HCT116 (cell line): ENCODE measurements around the gene PCSK2.

Source experiments
- ATF3 ChIP-seq: IDR thresholded peaks from 2 replicates; pipeline ENCODE4 v1.6.1; 2012
- CBX3 ChIP-seq: IDR thresholded peaks from 2 replicates; pipeline ENCODE4 v1.6.1; 2012; ENCODE audit warnings: low read depth
- CEBPB ChIP-seq: IDR thresholded peaks from 2 replicates; pipeline ENCODE4 v1.6.1; 2012; ENCODE audit warnings: low read depth
- CTCF ChIP-seq, 3 experiments: fragments of 200-600 bp in 1 of 3; sonication (generic) in 1 of 3; IDR thresholded peaks in 2 of 3; conservative IDR thresholded peaks in 1 of 3; 2 replicates each; pipeline ENCODE4 v1.5.1; 2012 to 2017; ENCODE audit warnings: low read depth in 2 of 3, low read length in 2 of 3, antibody characterized with exemption in 1 of 3, borderline replicate concordance in 1 of 3, control low read depth in 1 of 3, mild to moderate bottlenecking in 1 of 3, mixed read lengths in 1 of 3, mixed run types in 1 of 3, moderate library complexity in 1 of 3; ENCODE audit not compliant: insufficient read depth in 1 of 3
- EZH2 ChIP-seq: fragments of 200-600 bp; sonication (generic); IDR thresholded peaks from 2 replicates; pipeline ENCODE4 v1.6.1; 2017; ENCODE audit warnings: antibody characterized with exemption, mixed run types
- FOSL1 ChIP-seq: IDR thresholded peaks from 2 replicates; pipeline ENCODE4 v1.6.1; 2012; ENCODE audit warnings: low read depth
- JUND ChIP-seq: IDR thresholded peaks from 2 replicates; pipeline ENCODE4 v1.6.1; 2012
- POLR2A ChIP-seq: IDR thresholded peaks from 2 replicates; pipeline ENCODE4 v1.7.0; 2011; ENCODE audit warnings: borderline replicate concordance; ENCODE audit not compliant: insufficient read depth, insufficient read length; ENCODE audit errors: extremely low read depth
- POLR2AphosphoS5 ChIP-seq: IDR thresholded peaks from 2 replicates; pipeline ENCODE4 v1.6.1; 2011; ENCODE audit warnings: mild to moderate bottlenecking, low read depth, low read length, moderate library complexity
- RAD21 ChIP-seq: IDR thresholded peaks from 2 replicates; pipeline ENCODE4 v1.6.1; 2012; ENCODE audit warnings: low read depth, mild to moderate bottlenecking
- REST ChIP-seq: IDR thresholded peaks from 2 replicates; pipeline ENCODE4 v1.6.1; 2012; ENCODE audit warnings: low read depth
- SIN3A ChIP-seq: IDR thresholded peaks from 2 replicates; pipeline ENCODE4 v1.6.1; 2012; ENCODE audit warnings: low read depth
- SP1 ChIP-seq: IDR thresholded peaks from 2 replicates; pipeline ENCODE4 v1.6.1; 2012; ENCODE audit warnings: low read depth
- ZBTB33 ChIP-seq: IDR thresholded peaks from 2 replicates; pipeline ENCODE4 v1.6.1; 2011; ENCODE audit warnings: mild to moderate bottlenecking, low read length, moderate library complexity; ENCODE audit not compliant: insufficient replicate concordance; ENCODE audit errors: extremely low read depth

GRCh38 chr20:17470521-17470920, 243.7 kb downstream of the PCSK2 start:
- TF ChIP-seq SP1 (no peak), POLR2A (no peak), JUND (no peak), POLR2AphosphoS5 (no peak), REST (no peak), CEBPB (no peak), CTCF (IDR thresholded peaks at IDR 0.05 in 2 of 3, conservative IDR thresholded peaks at IDR 0.05 in 1 of 3; ENCODE audit: borderline replicate concordance in 1 of 3, insufficient read depth in 1 of 3, low read depth in 2 of 3, low read length in 2 of 3) (no peak), SIN3A (no peak), CBX3 (no peak), FOSL1 (no peak), ZBTB33 (no peak), ATF3 (no peak), RAD21 (no peak), EZH2 (no peak)
